ENCODE data around the gene PRKCQ.

PRKCQ gene

GRCh38 chr10:6567884-6568283 is 12.2 kb downstream of the PRKCQ start:
- no peak for DNase-seq (ENCODE audit: low read depth)

GRCh38 chr10:6567203-6567703 is 12.8 kb downstream of the PRKCQ start:
- DNase-seq (ENCODE audit: low read depth) = no peak

- no peak for DNase-seq (ENCODE audit: low read depth)
These were observed 14.5 kb downstream of the PRKCQ start for GRCh38 chr10:6565588-6565987.

- DNase-seq (ENCODE audit: low read depth) = no peak
These were observed 15.7 kb downstream of the PRKCQ start for GRCh38 chr10:6564367-6564766.

GRCh38 chr10:6563731-6564130 is 16.3 kb downstream of the PRKCQ start:
- DNase-seq (ENCODE audit: low read depth) = no peak

GRCh38 chr10:6563075-6563474 is 17.0 kb downstream of the PRKCQ start:
- no peak for DNase-seq (ENCODE audit: low read depth)

- no peak for DNase-seq (ENCODE audit: low read depth)
These were observed 17.9 kb downstream of the PRKCQ start for GRCh38 chr10:6562221-6562620.

GRCh38 chr10:6561552-6561951 is 18.5 kb downstream of the PRKCQ start:
- DNase-seq (ENCODE audit: low read depth) = no peak

GRCh38 chr10:6558759-6559461 is 21.2 kb downstream of the PRKCQ start:
- no peak for DNase-seq (ENCODE audit: low read depth)

- no peak for DNase-seq (ENCODE audit: low read depth)
These were observed 21.8 kb downstream of the PRKCQ start for GRCh38 chr10:6558272-6558671.

GRCh38 chr10:6553937-6554336 is 26.1 kb downstream of the PRKCQ start:
- DNase-seq (ENCODE audit: low read depth) = no peak

GRCh38 chr10:6543431-6544005 is 36.6 kb downstream of the PRKCQ start:
- DNase-seq (ENCODE audit: low read depth) = no peak

- DNase-seq (ENCODE audit: low read depth) = no peak
These were observed 37.1 kb downstream of the PRKCQ start for GRCh38 chr10:6542999-6543430.

- no peak for DNase-seq (ENCODE audit: low read depth)
These were observed 40.2 kb downstream of the PRKCQ start for GRCh38 chr10:6539833-6540232.

- no peak for DNase-seq (ENCODE audit: low read depth)
These were observed 42.3 kb downstream of the PRKCQ start for GRCh38 chr10:6537770-6538169.

GRCh38 chr10:6536102-6536501 is 44.0 kb downstream of the PRKCQ start:
- no peak for DNase-seq (ENCODE audit: low read depth)

- no peak for DNase-seq (ENCODE audit: low read depth)
These were observed 44.8 kb downstream of the PRKCQ start for GRCh38 chr10:6535156-6535764.

GRCh38 chr10:6532321-6532720 is 47.8 kb downstream of the PRKCQ start:
- DNase-seq (ENCODE audit: low read depth) = no peak

GRCh38 chr10:6530966-6531365 is 49.1 kb downstream of the PRKCQ start:
- DNase-seq (ENCODE audit: low read depth) = no peak

- DNase-seq (ENCODE audit: low read depth) = no peak
These were observed 49.8 kb downstream of the PRKCQ start for GRCh38 chr10:6530211-6530840.

GRCh38 chr10:6528198-6528950 is 51.7 kb downstream of the PRKCQ start:
- no peak for DNase-seq (ENCODE audit: low read depth)

- DNase-seq (ENCODE audit: low read depth) = no peak
These were observed 54.4 kb downstream of the PRKCQ start for GRCh38 chr10:6525599-6526165.

All from GM04504 (cell line).